Neural progenitor cell (in vitro differentiated cells): Measurements from ENCODE around the gene CPNE4.

Source experiments
- CTCF ChIP-seq: fragments of 200-600 bp; sonication (generic); IDR thresholded peaks from 2 replicates; pipeline ENCODE4 v1.5.1; 2017; ENCODE audit warnings: antibody characterized with exemption, mild to moderate bottlenecking
- EZH2 ChIP-seq: fragments of 200-600 bp; sonication (generic); IDR thresholded peaks from 2 replicates; pipeline ENCODE4 v1.6.1; 2017; ENCODE audit warnings: antibody characterized with exemption, mild to moderate bottlenecking, moderate library complexity
- EZH2phosphoT487 ChIP-seq: fragments of 200-600 bp; sonication (generic); IDR thresholded peaks from 2 replicates; pipeline ENCODE4 v1.6.1; 2017; ENCODE audit warnings: antibody characterized with exemption

- TF ChIP-seq CTCF = no peak
- TF ChIP-seq EZH2 = no peak
- no peak for TF ChIP-seq EZH2phosphoT487
Measured at GRCh38 chr3:131739211-131739610, 295.6 kb downstream of the CPNE4 start.
